HG02840 (cell line): ENCODE results near the gene RNF5.

ENCODE experiments used
- ATAC-seq: cut with Tn5 transposase; IDR thresholded peaks from one replicate; pipeline ENCODE4 v1.9.1; 2021; ENCODE audit warnings: mild to moderate bottlenecking, moderate library complexity, moderate number of reproducible peaks; ENCODE audit not compliant: unreplicated experiment, low FRiP score

Gene RNF5

GRCh38 chr6:32151863-32152768 is 26.1 kb upstream of the RNF5 start, which contains the start of gene PRRT1:
Gene PRRT1 (minus strand): TSS chr6:32151939. CDS start chr6:32151827, 112 bp downstream.
- ATAC-seq, result no peak

GRCh38 chr6:32152769-32153563 is 25.2 kb upstream of the RNF5 start:
- ATAC-seq, result no peak

DNA sequence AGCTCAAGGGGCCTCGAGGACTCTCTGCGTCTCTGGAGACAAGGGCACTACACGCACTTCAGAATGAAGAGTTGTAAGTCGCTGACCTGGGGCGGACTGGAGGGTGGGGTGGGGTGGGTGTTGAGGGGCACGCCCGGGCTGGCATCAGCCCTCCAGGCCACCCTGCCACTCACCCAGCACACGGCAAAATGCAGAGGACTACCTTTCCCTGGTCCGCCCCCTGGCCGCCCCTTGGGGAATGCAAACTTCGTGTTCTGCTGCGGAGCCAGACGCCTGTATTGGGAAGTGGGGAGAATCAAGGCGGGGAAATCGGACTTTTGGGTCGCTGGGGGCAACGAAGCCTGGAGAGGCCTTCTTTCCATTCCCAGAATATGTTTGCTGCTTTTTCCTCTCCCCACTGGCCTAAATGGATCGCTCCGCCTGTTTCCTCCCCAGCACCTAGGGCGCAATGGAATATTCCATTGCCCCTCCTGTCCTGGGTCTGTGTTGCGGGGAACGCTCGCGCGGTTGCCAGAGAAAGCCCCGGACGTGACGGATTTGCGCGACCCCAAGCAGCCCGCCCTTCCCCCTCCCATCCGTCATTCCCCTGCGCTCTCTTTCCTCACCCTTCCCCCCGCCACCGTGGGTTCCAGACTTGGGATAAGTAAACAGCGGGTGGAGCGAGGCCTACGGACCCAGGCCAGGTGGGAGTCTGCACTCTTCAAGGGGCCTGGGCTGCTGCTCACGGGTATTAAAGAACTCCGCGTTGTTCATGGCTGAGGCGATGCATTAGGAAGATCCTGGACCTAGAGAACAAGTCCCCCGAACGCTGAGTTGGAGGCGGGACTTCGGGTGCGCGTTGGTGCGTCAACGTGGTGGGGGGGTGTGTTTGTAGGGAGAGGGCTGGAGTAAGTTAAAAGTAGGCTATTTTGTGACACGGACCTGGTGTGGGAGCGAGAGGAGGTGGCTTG is 24.4 kb upstream of the RNF5 start, which contains the start of gene PPT2:
PPT2 (plus strand) TSS at position 578 of the 950 bp plus-strand sequence. CDS start 454 bp downstream, outside the sequence.
- no peak for ATAC-seq

DNA sequence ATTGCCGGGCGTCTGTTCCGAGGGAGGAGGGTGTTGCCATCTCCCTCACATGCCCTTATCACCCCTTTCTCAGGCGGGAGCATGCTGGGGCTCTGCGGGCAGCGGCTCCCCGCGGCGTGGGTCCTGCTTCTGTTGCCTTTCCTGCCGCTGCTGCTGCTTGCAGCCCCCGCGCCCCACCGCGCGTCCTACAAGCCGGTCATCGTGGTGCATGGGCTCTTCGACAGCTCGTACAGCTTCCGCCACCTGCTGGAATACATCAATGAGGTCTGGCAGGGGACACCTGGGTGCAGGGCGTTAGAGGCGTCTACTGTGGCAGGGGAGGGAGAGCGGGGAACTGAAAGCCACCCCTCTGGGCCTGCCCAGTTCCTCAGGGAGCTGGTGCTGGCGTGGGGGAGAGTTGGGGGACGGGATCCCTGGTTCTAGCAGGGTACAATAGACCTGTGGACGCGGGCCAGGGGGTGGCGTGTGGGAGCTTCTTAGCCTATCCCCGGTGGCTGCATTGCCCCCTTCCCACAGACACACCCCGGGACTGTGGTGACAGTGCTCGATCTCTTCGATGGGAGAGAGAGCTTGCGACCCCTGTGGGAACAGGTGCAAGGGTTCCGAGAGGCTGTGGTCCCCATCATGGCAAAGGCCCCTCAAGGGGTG is 23.6 kb upstream of the RNF5 start:
- no peak for ATAC-seq

DNA sequence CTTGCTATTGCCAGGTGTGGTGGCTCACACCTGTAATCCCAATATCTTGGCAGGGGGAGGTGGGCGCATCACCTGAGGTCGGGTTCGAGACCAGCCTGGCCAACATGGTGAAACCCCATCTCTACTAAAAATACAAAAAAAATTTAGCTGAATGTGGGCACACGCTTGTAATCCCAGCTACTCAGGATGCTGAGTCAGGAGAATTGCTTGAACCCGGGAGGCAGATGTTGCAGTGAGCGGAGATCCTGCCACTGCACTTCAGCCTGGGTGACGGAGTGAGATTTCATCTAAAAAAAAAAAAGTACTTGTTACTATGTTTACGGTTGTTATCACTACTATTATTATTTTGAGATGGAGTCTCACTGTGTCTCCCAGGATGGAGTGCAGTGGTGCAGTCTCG is 21.3 kb upstream of the RNF5 start:
- ATAC-seq, result no peak

GRCh38 chr6:32158052-32158451 is 20.2 kb upstream of the RNF5 start:
- ATAC-seq, result no peak

DNA sequence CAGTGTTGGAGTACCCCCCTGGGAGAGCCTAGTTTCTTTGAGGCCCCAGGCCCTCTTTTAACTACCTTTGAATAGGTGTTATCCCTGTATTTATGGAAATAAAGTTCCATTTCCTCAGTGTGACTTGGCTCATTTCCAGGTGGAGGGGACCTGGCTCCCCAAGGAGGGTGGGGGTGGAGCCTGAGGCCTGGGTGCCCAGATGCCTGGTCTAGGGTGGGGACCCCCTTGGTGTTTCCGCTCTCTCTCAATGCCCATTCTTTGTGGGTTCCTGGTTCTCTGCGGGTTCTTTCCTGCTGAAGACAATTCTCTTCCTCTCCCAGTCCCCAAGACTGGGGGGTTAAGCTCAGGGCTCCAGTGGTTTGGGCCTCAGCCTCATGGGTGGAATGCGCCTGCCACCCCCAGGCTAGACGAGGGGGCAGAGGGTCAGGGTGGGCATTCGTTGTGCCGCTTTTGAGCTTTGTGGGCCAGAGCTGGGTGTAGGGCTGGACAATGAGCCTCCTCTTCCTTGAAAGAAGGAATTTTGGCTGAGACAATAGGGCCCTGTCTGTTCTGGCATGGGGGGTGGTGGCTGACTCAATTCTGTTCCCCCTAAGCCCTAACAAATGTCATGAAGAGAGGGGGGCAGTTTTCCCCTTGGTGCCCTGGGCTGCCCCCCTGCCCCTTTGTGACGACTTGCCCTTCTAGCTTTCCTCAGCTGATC is 14.5 kb upstream of the RNF5 start:
- no peak for ATAC-seq

DNA sequence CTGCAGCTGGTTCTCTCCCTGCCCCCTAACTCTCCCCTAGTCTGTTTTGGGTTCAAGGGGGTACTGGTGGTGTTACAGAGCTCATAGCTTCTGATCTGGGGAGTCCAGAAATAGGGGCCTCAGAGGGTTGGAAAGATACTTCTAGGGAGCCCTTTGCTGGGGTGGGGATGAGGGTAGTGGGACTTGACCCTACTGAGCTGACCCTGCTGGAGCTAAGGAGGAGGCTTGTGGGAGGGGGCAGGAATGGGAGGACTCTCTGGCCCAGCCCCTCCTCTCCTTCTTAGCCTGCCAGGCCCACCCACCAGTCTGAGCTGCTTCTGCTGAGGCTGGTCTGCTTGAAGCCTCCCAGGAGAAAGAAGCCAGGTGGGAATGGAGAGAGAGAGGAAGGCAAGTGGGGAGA is 13.9 kb upstream of the RNF5 start, which contains the start of gene EGFL8:
EGFL8 (plus strand) TSS at position 301 of the 400 bp plus-strand sequence. CDS start 1,571 bp downstream, outside the sequence.
- ATAC-seq, result no peak

DNA sequence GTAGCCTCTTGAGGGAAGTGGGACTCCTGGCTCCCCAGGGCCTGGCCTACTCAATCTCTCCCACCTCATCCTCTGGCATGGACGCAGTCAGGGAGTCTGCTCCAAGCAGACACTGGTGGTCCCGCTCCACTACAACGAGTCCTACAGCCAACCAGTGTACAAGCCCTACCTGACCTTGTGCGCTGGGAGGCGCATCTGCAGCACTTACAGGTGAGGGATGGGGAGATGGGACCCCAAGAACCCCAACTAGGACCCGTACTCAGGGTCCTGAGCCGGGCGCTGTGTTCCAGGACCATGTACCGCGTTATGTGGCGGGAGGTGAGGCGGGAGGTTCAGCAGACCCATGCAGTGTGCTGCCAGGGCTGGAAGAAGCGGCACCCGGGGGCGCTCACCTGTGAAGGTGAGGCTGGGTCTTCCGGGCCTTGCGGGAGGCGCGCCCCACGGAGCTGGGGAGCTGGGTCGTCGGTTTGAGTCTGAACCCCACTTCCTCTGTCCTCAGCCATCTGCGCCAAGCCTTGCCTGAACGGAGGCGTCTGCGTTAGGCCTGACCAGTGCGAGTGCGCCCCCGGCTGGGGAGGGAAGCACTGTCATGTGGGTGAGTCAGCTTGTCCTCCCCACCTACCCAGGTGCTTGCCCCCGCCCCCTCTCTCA is 11.7 kb upstream of the RNF5 start:
- ATAC-seq, result no peak

DNA sequence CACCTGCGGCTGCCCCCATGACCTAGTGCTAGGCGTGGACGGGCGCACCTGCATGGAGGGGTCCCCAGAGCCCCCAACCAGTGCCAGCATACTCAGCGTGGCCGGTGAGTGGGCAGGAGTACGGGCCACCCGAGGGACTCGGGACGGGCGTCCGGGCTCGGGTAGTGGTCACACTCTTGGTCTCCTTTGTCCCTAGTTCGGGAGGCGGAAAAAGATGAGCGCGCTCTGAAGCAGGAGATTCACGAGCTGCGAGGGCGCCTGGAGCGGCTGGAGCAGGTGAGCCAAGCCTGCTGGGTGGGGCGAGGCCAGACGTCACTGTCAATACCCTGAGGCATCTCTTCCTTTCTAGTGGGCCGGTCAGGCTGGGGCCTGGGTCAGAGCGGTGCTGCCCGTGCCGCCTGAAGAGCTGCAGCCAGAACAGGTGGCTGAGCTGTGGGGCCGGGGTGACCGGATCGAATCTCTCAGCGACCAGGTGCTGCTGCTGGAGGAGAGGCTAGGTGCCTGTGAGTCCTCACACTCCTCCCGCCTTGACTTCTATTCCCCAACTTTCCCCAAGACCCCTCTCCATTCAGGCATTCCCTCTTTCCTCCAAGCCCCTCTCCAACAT is 10.9 kb upstream of the RNF5 start:
- ATAC-seq, result no peak

DNA sequence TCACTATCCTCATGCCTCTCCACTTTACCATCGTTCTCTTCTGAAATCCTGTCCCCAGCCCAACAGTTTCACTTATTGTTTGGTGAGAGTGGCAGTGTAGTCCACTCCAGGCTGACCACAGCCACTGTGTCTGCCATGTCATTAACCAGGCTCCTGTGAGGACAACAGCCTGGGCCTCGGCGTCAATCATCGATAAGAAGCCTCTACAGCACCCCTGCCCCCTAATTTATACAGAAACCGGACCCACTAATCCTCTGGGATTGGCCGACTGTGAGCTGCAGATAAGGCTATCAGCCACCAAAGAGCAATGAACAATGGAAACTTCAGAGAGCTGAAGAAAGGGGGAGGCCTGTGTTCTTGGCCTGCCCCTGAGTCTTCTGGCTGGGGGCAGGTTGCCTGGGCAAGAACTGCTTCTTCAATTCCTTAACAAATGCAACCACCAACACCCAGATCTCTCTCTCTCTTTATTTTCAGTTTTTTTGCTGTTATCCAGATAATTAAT is 10.4 kb upstream of the RNF5 start:
- no peak for ATAC-seq

DNA sequence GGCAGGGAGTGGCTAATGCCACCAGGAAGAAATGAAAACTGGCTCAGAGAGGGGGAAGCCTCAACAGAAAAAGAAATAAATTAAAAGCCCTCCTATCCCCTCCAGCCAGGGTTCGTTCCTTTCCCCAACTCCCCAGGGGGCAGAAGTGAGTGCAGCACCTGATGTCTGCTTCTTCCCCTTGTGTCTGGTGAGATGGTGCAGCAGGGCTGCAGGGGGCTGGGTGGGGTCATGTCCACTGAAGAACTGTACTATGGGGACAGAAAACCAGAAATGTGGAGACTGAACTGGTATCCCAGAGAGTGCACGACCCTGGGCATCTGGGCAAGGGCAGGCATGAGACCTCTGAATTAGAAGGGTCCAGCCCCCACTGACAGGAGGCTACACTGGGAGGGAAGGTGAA is 9.9 kb upstream of the RNF5 start:
- no peak for ATAC-seq

DNA sequence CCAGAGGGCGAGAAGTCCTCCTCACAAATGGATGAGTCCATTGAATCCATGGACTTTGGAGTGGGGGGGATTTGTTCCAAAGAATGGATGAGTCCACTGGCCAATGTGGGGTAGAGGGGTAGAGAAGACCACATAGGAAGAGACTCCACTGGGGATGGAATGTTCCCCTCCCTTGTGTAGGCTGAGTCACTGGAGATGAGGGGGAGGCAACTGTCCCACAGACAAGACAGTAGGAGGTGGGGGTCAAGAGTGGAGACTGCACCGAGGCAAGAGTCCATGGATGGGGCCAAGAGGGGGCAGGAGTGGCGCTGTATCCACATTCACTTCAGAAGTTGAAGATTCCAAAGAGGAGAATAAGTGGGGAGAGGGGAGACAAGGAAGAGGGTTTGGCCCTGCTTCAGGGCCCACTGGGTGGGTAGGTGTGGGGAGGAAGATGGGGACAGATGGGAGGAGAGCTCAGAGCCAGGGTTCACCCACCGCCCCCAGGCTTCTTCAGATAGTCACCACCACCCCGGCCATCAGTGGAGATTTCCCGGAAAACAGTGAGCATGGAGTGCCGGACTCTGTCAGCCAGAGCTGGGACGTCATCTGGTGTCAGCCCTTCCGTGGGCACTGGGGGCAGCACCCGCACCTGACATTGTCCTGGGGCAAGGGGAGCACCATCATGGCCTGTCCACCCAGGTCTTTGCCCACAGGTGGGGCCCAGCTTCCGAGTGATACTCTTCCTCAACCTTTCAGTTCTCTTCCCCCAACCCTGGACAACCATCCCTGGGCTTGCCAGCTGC is 9.2 kb upstream of the RNF5 start:
- no peak for ATAC-seq

DNA sequence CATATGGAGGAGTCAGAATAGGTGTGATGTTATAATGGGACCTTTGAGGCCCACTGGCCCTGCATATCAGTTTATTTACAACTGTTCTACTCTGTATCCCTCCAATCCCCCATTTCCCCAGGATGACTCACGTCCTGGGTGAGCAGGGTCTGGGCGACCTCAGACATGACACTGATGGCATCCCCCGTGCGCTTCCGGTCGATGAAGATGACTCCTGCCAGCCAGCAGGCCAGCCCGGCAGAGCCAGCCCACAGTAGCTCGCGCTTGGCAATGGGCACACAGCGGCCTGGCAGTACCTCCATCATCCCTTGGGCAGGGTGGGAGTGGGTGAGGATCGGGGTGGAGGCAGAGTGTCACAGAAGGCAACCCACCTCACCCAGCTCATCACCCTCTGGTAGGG is 7.9 kb upstream of the RNF5 start:
- no peak for ATAC-seq

DNA sequence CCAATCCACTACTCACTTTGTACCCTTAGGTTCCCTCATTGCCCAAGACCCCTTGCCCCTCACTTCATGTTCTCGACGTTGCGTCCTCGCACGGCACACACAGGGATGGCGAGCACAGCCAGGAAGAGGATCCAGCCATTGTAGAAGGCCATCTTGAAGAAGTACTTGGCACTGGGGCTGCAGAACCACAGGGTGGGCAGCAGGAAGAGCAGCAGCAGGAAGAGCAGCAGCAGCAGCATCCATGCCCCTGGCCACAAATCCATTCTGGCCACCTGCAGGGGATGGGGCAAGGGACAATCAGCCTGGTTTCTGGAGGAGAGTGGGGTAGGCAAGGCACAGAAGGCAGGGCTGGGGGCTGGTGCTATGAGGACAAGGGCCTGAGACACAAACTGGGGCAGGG is 7.0 kb upstream of the RNF5 start:
- ATAC-seq, result no peak

GRCh38 chr6:32173051-32173727 is 5.0 kb upstream of the RNF5 start:
- no peak for ATAC-seq

GRCh38 chr6:32174416-32174815 is 3.8 kb upstream of the RNF5 start:
- ATAC-seq, result no peak
